HUDEP-2 (cell line): Measurements from ENCODE around the gene SYCP3.
A peak's percentile ranks its signal among the peaks of the same experiment; 100 is the strongest.

Experiments
- DNase-seq, 76 experiments: peaks; one replicate each; lab custom pipeline; 2025; ENCODE audit not compliant: unreplicated experiment in 76 of 76; lab: John Stamatoyannopoulos, UW

Gene SYCP3

DNA sequence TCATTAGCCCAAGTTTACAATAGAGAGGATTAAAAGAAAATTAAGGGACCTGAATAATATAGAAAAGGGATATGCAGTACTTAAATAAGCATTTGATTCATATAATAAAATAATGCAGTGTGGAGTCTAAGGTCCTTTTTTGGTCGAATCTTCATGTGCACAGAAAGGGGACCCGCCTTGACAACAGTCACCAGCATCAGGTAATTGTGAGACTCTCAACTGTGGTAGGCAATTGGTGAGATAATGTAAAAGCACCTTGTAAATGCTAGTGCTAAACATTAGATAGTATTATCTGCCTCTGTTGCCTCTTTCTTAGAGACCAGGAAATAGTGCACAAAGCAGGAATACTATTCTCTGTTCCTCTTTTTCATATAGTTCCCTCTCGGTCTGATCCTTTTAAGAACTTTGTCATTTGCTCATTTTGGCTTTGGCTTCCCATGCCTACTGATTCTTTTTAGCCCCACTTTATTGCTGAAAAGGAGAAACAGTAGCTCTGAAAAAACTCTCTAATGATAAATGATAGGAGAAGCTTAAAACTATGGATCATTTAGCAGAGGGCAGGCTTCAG is 24.3 kb downstream of the SYCP3 start:
- no peak for DNase-seq

DNA sequence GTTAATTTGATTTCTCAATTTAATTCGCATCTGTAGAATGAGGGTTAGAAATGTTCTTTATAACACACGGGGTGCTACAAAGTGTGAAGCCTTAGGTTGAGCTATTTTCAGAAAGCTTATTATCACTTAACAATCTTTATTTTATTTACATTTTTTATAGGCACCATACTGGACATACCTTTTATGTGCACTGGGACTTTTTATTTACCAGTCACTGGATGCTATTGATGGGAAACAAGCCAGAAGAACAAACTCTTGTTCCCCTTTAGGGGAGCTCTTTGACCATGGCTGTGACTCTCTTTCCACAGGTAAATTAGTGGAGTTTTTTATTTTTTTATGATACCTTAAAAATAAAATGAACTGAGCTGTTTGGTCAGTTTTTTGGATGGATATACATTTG is 25.3 kb downstream of the SYCP3 start:
- DNase-seq = no peak

DNA sequence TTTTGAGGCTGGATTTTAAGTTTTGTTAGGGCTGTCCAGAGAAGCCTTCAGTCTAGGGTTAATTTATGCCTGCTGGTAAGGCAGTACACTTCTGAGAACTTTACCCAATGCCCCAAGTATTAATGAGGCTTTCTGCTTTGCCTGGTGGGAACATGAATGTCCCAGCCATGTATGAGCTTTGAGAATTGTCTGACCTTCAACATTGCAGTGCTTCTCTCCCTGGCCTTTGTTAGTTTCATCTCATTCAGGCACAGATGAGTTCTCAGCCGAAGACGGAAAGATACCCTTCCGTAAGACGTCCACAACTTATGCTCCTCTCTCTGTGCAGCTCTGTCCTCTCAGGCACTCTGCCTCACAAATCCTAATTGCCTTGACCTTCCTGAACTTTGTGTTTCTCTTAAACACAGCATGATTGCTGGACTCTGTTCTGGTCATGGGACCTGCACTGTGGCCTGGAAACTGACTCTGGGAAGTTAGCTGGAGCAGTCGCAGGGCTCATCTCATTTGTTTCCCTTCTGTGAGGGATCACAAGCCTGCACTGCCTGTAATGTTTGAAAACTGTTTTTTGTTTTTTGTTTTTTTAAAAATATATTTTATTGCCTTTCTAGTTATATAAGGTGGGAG is 26.1 kb downstream of the SYCP3 start:
- no peak for DNase-seq

DNA sequence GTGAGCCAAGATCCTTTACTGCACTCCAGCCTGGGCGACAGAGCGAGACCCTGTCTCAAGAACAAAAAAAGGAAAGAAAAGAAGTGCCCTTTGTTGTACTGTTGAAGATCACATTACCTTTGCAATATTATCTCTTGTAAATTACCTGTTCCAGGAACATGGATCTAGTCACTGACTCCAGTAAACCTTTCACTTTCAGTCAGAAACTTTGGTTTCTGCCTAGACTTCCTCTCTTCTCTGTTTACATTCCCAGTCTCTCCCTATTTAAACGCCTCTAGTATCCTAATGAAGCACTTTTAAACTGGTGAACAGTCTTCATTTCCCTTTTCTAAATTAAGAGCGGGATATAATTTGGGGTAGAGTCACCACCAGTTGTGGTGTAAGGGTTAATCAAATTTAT is 29.0 kb downstream of the SYCP3 start:
- DNase-seq = no peak

DNA sequence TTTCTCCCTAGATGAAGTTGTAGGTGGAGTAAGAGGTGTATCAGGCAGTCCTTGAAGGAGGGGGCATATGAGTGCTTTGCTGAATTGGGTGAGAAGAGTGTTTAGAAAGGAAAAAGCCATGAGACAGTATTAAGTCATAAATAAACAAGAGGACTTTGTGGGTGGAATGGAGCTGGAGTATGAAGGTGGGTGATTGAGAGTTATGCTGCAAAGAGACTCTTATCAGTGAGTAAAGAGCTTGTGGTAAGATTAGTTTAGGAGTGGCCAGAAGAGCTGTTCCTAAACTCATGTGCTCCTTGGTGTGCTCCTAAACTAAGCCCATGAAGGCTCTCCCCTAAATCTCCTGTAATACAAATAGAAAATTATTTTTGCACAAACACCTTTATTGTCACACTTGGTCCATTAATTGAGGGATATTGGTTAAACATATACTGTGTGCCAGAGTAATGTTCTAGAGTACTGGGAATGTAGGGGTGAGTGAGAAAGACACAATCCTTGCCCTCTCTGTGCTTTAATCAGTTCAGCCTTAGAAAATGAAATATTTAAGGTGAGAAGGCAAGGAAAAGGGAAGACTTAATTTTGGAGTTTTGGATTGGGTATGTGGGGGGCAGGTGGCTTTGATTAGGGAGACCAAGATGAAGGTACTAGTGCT is 32.0 kb downstream of the SYCP3 start:
- peak in 20 of 76 experiments; percentile 20 to 63 (median 34) for DNase-seq

DNA sequence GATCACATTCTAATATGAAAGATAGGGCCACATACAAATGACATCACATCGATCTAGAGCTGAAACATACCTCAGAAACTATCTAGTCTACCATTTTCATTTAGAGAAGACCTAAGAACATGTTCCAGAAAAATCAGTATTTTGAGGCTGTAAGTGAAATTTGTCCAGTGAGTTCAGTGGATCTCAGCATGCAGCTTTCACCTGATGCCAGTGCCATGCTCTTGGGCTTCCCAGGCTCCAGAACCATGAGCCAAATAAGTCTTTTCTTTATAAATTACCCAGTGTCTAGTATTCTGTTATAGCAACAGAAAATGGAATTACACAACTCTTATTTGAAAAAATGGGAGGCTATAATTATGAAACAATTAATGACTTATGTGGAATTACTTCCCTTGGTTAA is 32.9 kb downstream of the SYCP3 start:
- DNase-seq = no peak

DNA sequence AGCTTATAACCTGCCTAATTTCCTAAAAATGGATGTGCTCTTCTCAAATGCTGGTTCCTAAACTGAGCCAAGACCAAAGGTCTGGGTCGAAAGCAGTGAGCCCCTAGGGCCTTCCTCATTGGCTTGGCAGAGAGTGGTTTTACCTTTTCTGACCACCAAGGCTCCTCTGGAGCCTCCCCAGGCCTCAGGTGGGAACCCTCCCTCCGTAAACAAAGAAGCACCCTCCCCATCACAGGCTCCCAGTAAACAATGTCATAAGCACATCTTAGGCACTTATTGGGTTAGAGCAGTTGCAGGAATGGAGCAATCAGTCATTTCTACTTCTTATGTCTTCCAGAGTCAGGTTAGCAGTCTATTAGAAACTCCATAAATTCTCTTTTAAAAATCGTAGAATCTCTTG is 35.8 kb downstream of the SYCP3 start:
- DNase-seq = no peak

DNA sequence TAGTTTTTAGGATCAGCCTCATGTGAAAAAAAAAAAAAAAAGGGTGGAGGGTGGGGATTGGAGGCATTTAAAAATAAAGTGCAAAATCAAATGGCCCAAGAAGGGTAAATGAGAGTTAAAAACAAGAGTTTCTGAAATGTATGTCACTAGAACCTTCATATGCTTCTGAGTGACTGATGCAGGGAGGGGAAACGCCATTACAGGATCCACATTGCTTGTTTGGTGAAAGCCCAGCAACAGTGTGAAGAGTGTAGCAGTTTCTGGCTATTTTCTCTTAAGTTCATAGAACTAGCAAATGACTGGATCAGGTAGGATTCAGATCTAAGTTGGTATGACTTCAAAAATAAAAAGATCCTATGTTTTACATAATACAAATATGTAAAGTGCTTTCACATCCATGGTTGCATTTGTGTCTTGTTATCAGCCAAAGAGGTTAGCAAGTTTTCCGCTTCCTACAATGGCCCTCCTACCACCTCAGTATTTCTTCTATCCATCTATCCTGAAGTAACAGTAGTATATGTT is 38.9 kb downstream of the SYCP3 start:
- DNase-seq = peak in 3 of 76 experiments; percentile 4 to 14 (median 11)

DNA sequence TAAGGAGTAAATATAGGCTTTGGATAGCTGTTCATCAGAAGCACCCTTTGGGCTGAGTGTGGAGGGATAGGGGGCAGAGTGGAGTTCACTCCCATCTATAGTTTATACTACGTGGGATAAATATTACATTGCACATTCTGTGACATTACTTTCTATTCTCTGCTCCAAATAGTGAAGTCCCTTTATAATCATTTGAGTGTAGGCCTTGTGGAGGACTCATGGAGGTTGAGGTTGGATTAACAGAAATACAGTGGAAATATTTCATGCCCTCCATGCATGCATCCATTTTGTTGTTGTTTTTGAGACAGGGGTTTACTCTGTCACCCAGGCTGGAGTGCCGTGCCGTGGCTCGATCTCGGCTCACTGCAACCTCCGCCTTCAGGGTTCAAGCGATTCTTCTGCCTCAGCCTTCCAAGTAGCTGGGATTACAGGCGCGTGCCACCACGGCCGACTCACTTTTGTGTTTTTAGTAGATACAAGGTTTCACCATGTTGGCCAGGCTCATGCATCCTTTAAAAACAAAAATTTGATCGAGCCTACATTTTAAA is 40.4 kb downstream of the SYCP3 start:
- peak in 10 of 76 experiments; percentile 6 to 61 (median 44) for DNase-seq

DNA sequence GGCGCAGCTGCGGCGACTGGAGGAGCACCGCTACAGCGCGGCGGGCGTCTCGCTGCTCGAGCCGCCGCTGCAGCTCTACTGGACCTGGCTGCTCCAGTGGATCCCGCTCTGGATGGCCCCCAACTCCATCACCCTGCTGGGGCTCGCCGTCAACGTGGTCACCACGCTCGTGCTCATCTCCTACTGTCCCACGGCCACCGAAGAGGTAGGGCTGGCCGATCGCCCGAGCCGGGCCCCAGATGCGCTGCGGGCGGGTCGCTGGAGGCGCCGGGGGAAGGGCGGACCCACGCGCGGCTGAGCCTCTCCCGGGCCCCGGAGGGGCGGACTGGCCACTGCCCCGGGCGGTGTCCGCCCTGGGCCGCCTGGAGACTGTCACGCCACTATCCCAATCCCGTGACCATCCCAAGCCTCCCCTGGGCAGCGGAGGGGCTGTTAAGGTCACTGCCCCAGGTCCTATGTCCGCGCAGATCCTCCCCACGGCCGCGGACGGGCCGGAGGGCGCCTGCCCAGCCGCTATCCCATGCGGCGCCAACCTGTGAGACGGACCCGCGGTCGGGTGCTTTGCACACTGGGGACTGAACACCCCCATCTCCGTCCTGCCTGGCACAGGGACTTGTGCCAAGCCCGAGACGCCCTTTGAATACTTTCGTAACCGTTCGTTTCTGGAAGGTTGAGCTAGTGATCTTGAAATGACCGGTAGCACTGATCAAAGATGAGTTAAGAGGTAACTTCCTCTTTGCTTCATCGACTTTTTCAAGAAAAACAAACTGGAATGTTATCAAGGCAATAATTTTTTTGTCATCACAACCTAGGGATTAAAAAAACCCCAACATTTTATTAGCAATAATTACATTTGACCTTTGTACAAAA is 41.1 kb downstream of the SYCP3 start:
- peak in 74 of 76 experiments; percentile 25 to 83 (median 61) for DNase-seq

DNA sequence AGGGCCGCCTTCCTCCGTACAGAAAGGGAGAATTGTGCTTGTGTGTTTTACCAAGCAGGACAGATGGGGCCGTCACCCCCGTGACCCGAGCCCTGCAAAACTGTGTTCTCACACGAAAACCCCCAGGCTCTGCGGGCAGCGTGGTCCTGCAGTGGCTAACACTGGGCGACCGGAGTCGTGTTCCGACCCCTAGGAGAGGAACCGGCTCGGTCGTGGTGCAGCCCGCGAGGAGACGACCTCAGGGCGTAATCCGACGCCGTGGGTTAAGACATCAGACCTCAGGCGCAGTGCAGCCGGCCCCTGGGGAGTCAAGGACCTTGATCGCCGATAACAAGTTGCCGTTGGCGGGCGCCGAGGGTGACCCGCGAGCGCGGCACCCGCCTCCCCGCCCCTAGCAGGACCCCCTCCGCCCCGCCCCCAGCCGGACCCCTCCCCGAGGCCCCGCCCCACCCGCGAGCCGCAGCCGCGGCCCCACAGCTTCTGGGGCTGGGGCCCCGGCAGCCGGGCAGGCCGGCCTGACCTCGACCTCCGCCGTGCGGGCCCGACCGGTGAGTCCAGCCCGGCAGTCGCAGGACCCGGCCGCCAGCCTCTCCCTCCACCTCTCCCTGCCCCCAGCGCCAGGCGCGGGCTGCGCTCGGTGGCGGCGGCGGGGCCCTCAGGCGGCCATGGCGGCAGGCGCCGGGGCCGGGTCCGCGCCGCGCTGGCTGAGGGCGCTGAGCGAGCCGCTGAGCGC is 41.9 kb downstream of the SYCP3 start, which contains the start of gene CHPT1:
Gene CHPT1 (plus strand): TSS at position 444 of the 733 bp plus-strand sequence. CDS start 222 bp downstream, at position 666.
- peak in 75 of 76 experiments; percentile 17 to 89 (median 79) for DNase-seq

DNA sequence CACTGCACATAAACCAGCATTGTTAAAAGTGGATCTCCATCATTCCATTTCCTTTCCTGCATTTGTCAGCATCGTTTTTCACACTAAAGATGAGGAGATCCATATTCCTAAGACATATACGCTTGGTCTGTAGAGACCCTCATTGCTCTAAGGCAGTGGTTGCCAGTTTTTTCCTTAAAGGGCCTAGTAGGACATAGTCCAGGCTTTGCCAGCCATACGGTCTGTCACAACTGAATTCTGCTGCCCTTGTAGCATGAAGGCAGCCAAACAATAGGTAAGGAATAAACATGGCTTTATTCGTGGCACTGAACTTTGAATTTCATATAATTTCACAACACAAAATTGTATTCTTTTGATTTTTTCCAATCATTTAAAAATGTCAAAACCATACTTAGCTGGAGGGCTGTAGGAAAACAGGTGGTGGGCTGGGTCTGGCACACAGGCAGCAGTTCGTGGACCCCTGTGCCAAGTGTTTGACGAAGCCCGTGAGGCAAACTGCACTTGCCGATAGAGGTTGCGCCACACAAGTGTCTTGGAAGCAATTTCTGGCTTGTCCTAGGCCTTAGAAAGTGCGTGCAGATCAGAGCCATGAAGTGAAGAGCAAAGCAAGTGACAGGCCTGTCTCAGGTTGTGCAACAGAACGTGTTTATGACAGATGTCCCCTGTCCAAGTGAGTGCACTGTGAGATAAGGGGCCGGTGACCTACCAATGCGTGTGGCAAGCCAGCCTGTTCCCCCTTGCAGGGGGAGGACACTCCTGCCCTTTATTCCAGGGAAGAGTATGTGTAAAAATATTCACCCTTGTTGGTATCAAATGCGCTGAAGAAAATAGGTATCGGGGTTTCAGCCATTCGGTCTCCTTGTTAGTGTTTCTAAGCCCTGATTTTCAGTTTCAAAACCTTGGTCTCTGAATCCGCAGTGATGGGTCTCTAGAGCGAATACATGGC is 42.7 kb downstream of the SYCP3 start:
- peak in 75 of 76 experiments; percentile 29 to 91 (median 77) for DNase-seq

DNA sequence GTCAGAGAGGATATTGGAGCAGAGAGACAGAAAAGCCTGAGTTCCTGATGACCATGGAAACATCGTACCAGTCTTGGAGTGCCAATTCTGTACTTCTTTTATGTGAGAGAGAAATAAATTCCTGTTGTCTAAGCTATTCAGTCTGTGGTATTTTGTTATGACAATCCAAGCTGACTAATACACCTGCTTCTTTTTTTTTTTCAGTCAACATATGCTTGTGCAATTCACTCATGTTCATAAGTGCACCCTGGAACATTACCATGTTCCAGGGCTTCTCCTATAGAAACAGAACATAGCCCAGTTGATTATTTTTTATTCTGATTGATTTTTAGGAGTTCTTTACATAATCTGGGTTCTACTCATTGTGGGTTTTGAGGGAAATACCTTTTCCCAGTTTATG is 43.6 kb downstream of the SYCP3 start:
- DNase-seq = peak in 2 of 76 experiments; percentile 12 to 23

DNA sequence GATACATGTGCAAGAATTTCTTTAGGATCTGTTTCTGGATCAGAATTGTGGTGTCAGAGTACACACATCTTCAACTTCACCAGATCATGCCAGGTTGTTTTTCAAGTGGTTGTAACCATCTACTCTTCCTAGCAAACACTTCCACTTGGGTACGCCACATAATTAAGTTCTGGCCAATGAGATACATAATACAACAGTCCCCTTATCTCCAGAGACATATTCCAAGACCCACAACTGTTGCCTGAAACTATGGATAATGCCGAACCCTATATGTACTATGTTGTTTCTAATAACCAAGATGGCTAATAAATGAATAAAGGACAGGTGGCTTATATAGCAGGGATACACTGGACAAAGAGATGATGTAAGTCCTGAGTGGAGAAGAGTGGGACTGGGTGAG is 44.3 kb downstream of the SYCP3 start:
- no peak for DNase-seq

DNA sequence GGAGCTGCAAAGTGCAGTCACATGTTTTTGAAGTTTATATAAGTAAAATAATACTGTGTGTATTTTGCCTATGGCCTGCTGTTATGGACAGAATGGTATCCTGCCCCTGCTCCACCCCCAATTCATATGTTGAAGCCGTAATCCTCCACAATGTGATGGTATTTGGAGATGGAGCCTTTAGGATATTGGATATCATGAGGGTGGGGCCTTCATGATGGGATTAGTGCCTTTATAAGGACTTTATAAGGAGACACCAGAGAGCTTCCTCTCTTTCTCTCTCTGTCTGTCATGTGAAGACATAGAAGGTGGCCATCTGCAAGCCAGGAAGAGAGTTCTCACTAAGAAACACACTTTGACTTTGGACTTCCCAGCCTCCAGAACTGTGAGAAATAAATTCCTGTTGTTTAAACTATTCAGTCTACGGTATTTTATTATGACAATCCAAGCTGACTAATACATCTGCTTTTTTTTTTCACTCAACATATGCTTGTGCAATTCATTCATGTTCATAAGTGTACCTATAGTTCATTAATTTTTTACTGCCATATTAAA is 44.9 kb downstream of the SYCP3 start:
- no peak for DNase-seq

DNA sequence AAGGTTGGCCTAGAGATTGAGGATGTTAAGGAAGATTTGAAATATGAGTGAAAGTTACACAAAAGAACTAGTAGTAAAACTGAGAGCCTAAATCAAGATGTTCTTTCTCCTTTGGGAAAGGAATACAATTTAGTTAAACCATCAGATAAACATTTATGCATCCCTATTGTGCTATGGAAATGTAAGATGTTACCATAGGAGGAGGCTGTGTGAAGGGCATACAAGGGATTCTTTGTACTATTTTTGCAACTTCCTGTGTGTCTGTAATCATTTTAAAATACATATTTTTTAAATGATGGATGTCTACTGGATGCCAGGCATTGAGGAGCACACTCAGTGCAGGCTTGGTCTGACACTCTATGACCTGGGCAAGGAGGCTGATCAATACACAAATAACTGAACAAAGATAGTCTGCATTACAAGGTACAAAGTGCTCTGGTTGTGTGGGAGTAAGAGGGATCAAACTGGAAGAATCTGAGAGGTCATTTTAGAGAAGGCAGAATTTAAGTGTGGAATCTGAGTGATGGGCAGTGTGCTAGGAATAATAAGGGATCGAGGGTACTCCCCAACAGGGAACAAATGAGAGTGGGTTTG is 47.7 kb downstream of the SYCP3 start:
- no peak for DNase-seq

DNA sequence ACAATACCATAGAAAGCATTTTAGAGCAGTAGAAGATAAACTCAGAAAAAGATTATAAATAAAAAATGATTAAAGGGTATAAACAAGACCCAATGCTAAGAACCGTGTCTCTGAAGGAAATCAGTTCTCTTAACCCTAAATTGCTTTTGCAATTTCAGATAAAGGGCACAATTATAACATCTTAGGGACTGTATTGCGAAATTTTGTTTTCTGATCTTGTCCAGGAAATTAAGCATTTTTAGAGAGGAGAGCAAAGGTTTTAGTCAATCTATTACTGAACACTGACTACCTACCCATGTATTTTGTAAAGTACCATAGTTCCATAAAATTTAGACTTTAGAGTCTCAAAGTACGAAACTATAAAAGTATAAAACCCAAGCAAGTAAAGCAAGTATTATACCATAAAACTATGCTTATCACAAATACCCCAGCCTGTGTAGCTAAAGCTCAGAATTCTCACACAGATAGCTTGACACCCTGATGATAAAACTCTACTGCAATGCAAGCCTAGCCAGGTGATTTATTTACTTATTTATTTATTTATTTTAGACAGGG is 48.6 kb downstream of the SYCP3 start:
- DNase-seq = no peak

DNA sequence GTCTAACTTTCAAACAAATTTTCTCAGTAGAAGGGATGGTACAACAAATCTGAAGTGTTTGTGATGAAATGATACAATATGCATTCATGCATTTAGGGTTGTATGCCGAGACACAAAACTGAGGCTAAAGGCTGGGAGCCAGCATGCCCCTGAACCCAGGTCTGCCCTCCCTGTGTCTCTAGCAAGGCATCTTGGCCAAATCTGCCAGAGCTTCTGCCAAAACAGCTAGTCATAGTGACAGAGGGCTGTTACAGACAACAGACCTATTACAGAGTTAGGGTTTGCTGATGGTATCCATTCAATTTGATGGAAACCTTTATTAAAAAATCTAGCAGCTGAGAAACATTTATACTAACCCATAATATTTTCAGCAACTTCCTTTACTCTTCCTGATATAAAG is 53.1 kb downstream of the SYCP3 start:
- no peak for DNase-seq
